HCT116 (cell line): Measurements from ENCODE around the gene ST6GAL2. TPM values are rescaled to one million over a fixed set of nuclear protein-coding genes. Genes with fewer than 3 reads are reported as not detected.

Experiments
- ATAC-seq: fragments of 200-7000 bp; cut with Tn5 transposase; 2 replicates; pipeline ENCODE4 v1.9.1; 2020; ENCODE audit warnings: mild to moderate bottlenecking, moderate library complexity
- BruUV-seq: library from RNA; stranded (reverse); fragments of 400-500 nt; replicated peaks from 2 replicates; lab custom pipeline; 2021; lab: Mats Ljungman, UMichigan
- CTCF ChIA-PET: fragments of 300-600 bp; sonication (Branson Sonifier 250); formaldehyde crosslinking; loops from one replicate; lab custom pipeline; 2021; ENCODE audit warnings: antibody characterized with exemption; lab: Charles Lee
- POLR2A ChIA-PET: fragments of 300-600, 350-600 bp; sonication (Branson Sonifier 250); formaldehyde crosslinking; loops from one replicate; lab custom pipeline; 2021; ENCODE audit warnings: antibody characterized with exemption; lab: Charles Lee
- RAD21 ChIA-PET, 2 experiments: fragments of 300-600 bp; sonication (Branson Sonifier 250); formaldehyde crosslinking; loops; one replicate each; lab custom pipeline; 2023; ENCODE audit warnings: low total read pairs in 2 of 2; ENCODE audit not compliant: uncharacterized antibody in 2 of 2, unreplicated experiment in 2 of 2, low non-redundant PET in 1 of 2; lab: Charles Lee
- DNase-seq: peaks from one replicate; pipeline ENCODE4 v3.0.0-alpha.2; 2010; ENCODE audit warnings: low read depth, low spot score
- H2AFZ ChIP-seq: fragments of 200-600 bp; shearing (Covaris generic), sonication (generic); 2 replicates; pipeline ENCODE4 v1.6.1; 2017; ENCODE audit warnings: low read depth, mixed run types, mixed read lengths, antibody characterized with exemption, low read length; ENCODE audit not compliant: poor library complexity, severe bottlenecking
- H3K27ac ChIP-seq: 2 replicates; pipeline ENCODE4 v1.5.1; 2012; ENCODE audit warnings: low read depth, low read length
- H3K27me3 ChIP-seq: fragments of 200-600 bp; sonication (generic); 2 replicates; pipeline ENCODE4 v1.6.1; 2016; ENCODE audit warnings: mixed run types, low read length, mixed read lengths; ENCODE audit not compliant: insufficient read depth
- H3K36me3 ChIP-seq, 2 experiments: fragments of 200-500 bp in 1 of 2; fragments of 200-600 bp in 1 of 2; sonication (Bioruptor generic) in 1 of 2; sonication (generic) in 1 of 2; 2 replicates each; pipeline versions ENCODE4 v1.5.1 to v1.6.1; 2014 to 2016; ENCODE audit warnings: low read length in 2 of 2, inconsistent platforms in 1 of 2, mixed read lengths in 1 of 2, mixed run types in 1 of 2; ENCODE audit not compliant: insufficient read depth in 2 of 2, control insufficient read depth in 1 of 2
- H3K4me1 ChIP-seq, 2 experiments: fragments of 200-600 bp in 1 of 2; sonication (generic) in 1 of 2; 2 replicates each; pipeline versions ENCODE4 v1.5.1 to v1.6.1; 2012 to 2017; ENCODE audit warnings: low read length in 2 of 2, inconsistent platforms in 1 of 2, mild to moderate bottlenecking in 1 of 2, mixed read lengths in 1 of 2, mixed run types in 1 of 2, moderate library complexity in 1 of 2; ENCODE audit not compliant: insufficient read depth in 2 of 2, control insufficient read depth in 1 of 2
- H3K4me2 ChIP-seq: fragments of 200-600 bp; sonication (generic); 2 replicates; pipeline ENCODE4 v1.6.1; 2017; ENCODE audit warnings: mixed run types, low read length, mixed read lengths
- H3K4me3 ChIP-seq, 2 experiments: fragments of 200-600 bp in 1 of 2; sonication (generic) in 1 of 2; replicated peaks in 1 of 2; 2 replicates each; pipeline ENCODE4 v1.5.1; 2011 to 2016; ENCODE audit warnings: low read length in 2 of 2, control low read depth in 1 of 2, low read depth in 1 of 2, mild to moderate bottlenecking in 1 of 2, mixed read lengths in 1 of 2, mixed run types in 1 of 2
- H3K79me2 ChIP-seq: fragments of 200-600 bp; sonication (generic); 2 replicates; pipeline ENCODE4 v1.6.1; 2017; ENCODE audit warnings: mild to moderate bottlenecking, mixed run types, low read length, moderate library complexity, mixed read lengths; ENCODE audit not compliant: insufficient read depth
- H3K9ac ChIP-seq: fragments of 200-600 bp; sonication (generic); 2 replicates; pipeline ENCODE4 v1.6.1; 2016; ENCODE audit warnings: low read length, mixed read lengths
- H3K9me2 ChIP-seq: fragments of 200-600 bp; sonication (generic), shearing (Covaris generic); 2 replicates; pipeline ENCODE4 v1.6.1; 2017; ENCODE audit warnings: mixed run types, mild to moderate bottlenecking, moderate library complexity; ENCODE audit not compliant: insufficient read depth
- H3K9me3 ChIP-seq, 2 experiments: fragments of 200-500 bp in 1 of 2; fragments of 200-600 bp in 1 of 2; sonication (Bioruptor generic) in 1 of 2; sonication (generic) in 1 of 2; 2 replicates each; pipeline ENCODE4 v1.6.1; 2014 to 2017; ENCODE audit warnings: low read length in 2 of 2, mixed read lengths in 2 of 2, inconsistent platforms in 1 of 2, low read depth in 1 of 2, mild to moderate bottlenecking in 1 of 2, mixed run types in 1 of 2, moderate library complexity in 1 of 2; ENCODE audit not compliant: control insufficient read depth in 1 of 2, insufficient read depth in 1 of 2
- H4K20me1 ChIP-seq: fragments of 200-600 bp; sonication (generic), shearing (Covaris generic); 2 replicates; pipeline ENCODE4 v1.6.1; 2017; ENCODE audit warnings: mixed run types, mild to moderate bottlenecking, moderate library complexity; ENCODE audit not compliant: insufficient read depth
- CEBPB ChIP-seq: IDR thresholded peaks from 2 replicates; pipeline ENCODE4 v1.6.1; 2012; ENCODE audit warnings: low read depth
- EGR1 ChIP-seq: IDR thresholded peaks from 2 replicates; pipeline ENCODE4 v1.6.1; 2012; ENCODE audit warnings: low read depth
- EZH2 ChIP-seq: fragments of 200-600 bp; sonication (generic); IDR thresholded peaks from 2 replicates; pipeline ENCODE4 v1.6.1; 2017; ENCODE audit warnings: antibody characterized with exemption, mixed run types
- EZH2phosphoT487 ChIP-seq: fragments of 200-600 bp; IDR thresholded peaks from 2 replicates; pipeline ENCODE4 v1.6.1; 2018; ENCODE audit warnings: antibody characterized with exemption, borderline replicate concordance
- JUND ChIP-seq: IDR thresholded peaks from 2 replicates; pipeline ENCODE4 v1.6.1; 2012
- POLR2AphosphoS5 ChIP-seq: IDR thresholded peaks from 2 replicates; pipeline ENCODE4 v1.6.1; 2011; ENCODE audit warnings: mild to moderate bottlenecking, low read depth, low read length, moderate library complexity
- RAD21 ChIP-seq: IDR thresholded peaks from 2 replicates; pipeline ENCODE4 v1.6.1; 2012; ENCODE audit warnings: low read depth, mild to moderate bottlenecking
- SIN3A ChIP-seq: IDR thresholded peaks from 2 replicates; pipeline ENCODE4 v1.6.1; 2012; ENCODE audit warnings: low read depth
- SP1 ChIP-seq: IDR thresholded peaks from 2 replicates; pipeline ENCODE4 v1.6.1; 2012; ENCODE audit warnings: low read depth
- YY1 ChIP-seq: IDR thresholded peaks from 2 replicates; pipeline ENCODE4 v1.6.1; 2011; ENCODE audit warnings: low read length, low read depth, moderate library complexity, mild to moderate bottlenecking; ENCODE audit not compliant: insufficient replicate concordance; ENCODE audit errors: extremely low read depth
- intact Hi-C: fragments of 100-400 bp; cut with micrococcal nuclease; formaldehyde crosslinking; loops from 2 replicates; pipeline ENCODE4 v1.10.0; 2022
- total RNA-seq: library from RNA; stranded (reverse); gene quantifications from one replicate; pipeline ENCODE4 v1.2.1, GENCODE V29; 2021; ENCODE audit not compliant: unreplicated experiment
- TF ChIP-seq, protein P1 (sequence below): IDR thresholded peaks from 2 replicates; pipeline ENCODE4 v1.6.1; 2012
- TF ChIP-seq, protein P2 (sequence below), 3 experiments: fragments of 200-600 bp in 1 of 3; sonication (generic) in 1 of 3; IDR thresholded peaks in 2 of 3; conservative IDR thresholded peaks in 1 of 3; 2 replicates each; pipeline ENCODE4 v1.5.1; 2012 to 2017; ENCODE audit warnings: low read depth in 2 of 3, low read length in 2 of 3, antibody characterized with exemption in 1 of 3, borderline replicate concordance in 1 of 3, control low read depth in 1 of 3, mild to moderate bottlenecking in 1 of 3, mixed read lengths in 1 of 3, mixed run types in 1 of 3, moderate library complexity in 1 of 3; ENCODE audit not compliant: insufficient read depth in 1 of 3

The ST6GAL2 gene
- total RNA-seq, 1 experiment from 2014 or later: not detected

DNA sequence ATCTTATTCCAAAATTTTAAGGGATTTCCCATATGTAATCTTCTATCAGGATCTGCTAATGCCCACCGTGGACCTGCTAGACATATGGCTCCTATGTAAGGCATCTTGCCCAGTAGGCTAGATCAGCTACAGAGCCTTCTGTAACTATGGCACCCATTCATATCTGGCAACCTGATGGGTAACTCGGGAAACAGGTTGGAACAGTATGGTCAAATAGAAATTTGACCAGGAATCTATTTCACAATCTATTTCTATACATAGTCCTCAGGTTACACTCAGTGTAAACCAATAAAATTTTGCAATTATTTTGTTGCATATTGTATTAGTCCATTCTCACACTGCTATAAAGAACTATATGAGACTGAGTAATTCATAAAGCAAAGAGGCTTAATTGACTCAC, 93.3 kb downstream of the ST6GAL2 start:
- ChIA-PET CTCF (no interaction called here), RAD21 (no interaction called here), POLR2A (no interaction called here)
- no peaks in the 10 kb centered on the region for H3K4me1 ChIP-seq
- DNase-seq: no peak
- H3K9ac ChIP-seq: no peak overlapping the region
- H3K9me2 ChIP-seq: no peaks in the 10 kb centered on the region
- no peaks in the 10 kb centered on the region for H3K36me3 ChIP-seq
- no TSS peak for BruUV-seq
- no peaks in the 10 kb centered on the region for H3K27me3 ChIP-seq
- no peak overlapping the region for H3K27ac ChIP-seq
- TF ChIP-seq CEBPB (no peak), EZH2phosphoT487 (no peak), RAD21 (no peak), POLR2AphosphoS5 (no peak), YY1 (no peak), JUND (no peak), SP1 (no peak), EGR1 (no peak), SIN3A (no peak), EZH2 (no peak)
- TF ChIP-seq, protein P1, sequence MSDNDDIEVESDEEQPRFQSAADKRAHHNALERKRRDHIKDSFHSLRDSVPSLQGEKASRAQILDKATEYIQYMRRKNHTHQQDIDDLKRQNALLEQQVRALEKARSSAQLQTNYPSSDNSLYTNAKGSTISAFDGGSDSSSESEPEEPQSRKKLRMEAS: no peak
- TF ChIP-seq, protein P2, sequence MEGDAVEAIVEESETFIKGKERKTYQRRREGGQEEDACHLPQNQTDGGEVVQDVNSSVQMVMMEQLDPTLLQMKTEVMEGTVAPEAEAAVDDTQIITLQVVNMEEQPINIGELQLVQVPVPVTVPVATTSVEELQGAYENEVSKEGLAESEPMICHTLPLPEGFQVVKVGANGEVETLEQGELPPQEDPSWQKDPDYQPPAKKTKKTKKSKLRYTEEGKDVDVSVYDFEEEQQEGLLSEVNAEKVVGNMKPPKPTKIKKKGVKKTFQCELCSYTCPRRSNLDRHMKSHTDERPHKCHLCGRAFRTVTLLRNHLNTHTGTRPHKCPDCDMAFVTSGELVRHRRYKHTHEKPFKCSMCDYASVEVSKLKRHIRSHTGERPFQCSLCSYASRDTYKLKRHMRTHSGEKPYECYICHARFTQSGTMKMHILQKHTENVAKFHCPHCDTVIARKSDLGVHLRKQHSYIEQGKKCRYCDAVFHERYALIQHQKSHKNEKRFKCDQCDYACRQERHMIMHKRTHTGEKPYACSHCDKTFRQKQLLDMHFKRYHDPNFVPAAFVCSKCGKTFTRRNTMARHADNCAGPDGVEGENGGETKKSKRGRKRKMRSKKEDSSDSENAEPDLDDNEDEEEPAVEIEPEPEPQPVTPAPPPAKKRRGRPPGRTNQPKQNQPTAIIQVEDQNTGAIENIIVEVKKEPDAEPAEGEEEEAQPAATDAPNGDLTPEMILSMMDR (IDR thresholded peaks at IDR 0.05 in 2 of 3, conservative IDR thresholded peaks at IDR 0.05 in 1 of 3; ENCODE audit: borderline replicate concordance in 1 of 3, insufficient read depth in 1 of 3, low read depth in 2 of 3, low read length in 2 of 3): no peak
- H3K9me3 ChIP-seq: peaks cover 0 to 13% of the 10 kb centered on the region in 2 experiments; a peak in 1 of 4 replicates
- intact Hi-C loops: no loop called here
- no peaks in the 10 kb centered on the region for H4K20me1 ChIP-seq
- ATAC-seq: no peak
- no peak overlapping the region for H3K4me3 ChIP-seq
- H3K79me2 ChIP-seq: no peaks in the 10 kb centered on the region
- H3K4me2 ChIP-seq: no peak overlapping the region
- H2AFZ ChIP-seq: no peak overlapping the region
